Stomach (tissue), 4 donors: ENCODE measurements around the gene HOXD10.

Experiments
- POLR2A ChIP-seq, 4 donors: fragments of 450-650 bp; IDR thresholded peaks; one replicate each; pipeline ENCODE4 v1.6.1; 2016; ENCODE audit warnings: antibody characterized with exemption in 4 of 4, control low read depth in 2 of 4, mild to moderate bottlenecking in 1 of 4, moderate library complexity in 1 of 4
- POLR2AphosphoS5 ChIP-seq, 3 donors: sonication (generic); formaldehyde crosslinking; IDR thresholded peaks; one replicate each; pipeline ENCODE4 v1.6.1; 2016; ENCODE audit warnings: antibody characterized with exemption in 3 of 3
- TF ChIP-seq, protein P1 (sequence below), 7 experiments: fragments of 450-650 bp in 4 of 7; fragments of 200-600 bp in 3 of 7; sonication (generic) in 3 of 7; IDR thresholded peaks; one replicate each; pipeline ENCODE4 v1.5.1; 2016 to 2019; ENCODE audit warnings: antibody characterized with exemption in 7 of 7, control low read depth in 2 of 7, mild to moderate bottlenecking in 1 of 7

DNA sequence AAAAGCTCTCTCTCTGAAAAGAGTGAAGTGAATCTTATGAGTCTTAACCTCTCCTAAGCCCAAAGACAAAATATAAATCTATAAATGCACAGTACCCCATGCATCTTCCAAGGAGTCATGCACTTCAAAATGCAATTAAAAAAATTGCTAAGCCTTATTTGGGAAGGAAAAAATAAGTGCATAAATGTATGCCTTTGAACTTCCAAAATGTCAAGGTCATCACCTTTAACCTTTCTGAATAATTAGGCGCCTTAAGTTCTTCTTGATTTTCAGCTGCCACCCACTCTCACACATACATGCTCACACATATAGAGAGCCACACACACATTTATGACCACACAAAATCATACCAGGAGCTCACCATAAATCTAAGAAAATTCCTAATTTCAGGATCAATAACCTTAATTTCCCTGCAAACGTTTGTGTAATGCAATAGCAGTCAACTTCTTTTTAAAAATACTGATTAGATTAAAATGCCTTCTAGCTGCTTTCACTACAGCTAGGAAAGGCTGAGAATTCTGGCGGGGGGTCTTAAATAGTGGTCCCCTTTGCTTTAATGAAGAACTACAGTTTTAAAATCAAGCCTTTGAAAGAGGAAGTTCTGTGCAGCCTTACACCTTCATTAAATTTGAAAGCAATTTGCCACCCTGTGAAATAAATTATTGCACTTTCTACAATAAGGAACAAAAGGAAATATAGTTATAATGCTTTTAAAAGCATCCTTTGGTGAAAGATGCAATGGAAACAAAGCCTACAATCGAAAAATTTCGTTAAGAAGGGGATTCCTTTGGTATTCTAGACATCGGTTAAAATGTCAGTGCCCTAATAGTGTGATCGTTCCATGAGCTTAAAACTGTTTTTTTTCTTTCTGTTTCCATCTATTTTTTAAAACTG lies 5.9 kb upstream of the HOXD10 start:
- TF ChIP-seq, protein P1, sequence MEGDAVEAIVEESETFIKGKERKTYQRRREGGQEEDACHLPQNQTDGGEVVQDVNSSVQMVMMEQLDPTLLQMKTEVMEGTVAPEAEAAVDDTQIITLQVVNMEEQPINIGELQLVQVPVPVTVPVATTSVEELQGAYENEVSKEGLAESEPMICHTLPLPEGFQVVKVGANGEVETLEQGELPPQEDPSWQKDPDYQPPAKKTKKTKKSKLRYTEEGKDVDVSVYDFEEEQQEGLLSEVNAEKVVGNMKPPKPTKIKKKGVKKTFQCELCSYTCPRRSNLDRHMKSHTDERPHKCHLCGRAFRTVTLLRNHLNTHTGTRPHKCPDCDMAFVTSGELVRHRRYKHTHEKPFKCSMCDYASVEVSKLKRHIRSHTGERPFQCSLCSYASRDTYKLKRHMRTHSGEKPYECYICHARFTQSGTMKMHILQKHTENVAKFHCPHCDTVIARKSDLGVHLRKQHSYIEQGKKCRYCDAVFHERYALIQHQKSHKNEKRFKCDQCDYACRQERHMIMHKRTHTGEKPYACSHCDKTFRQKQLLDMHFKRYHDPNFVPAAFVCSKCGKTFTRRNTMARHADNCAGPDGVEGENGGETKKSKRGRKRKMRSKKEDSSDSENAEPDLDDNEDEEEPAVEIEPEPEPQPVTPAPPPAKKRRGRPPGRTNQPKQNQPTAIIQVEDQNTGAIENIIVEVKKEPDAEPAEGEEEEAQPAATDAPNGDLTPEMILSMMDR (IDR thresholded peaks at IDR 0.05) = no peak
- TF ChIP-seq POLR2AphosphoS5 (IDR thresholded peaks at IDR 0.05) (no peak), POLR2A (IDR thresholded peaks at IDR 0.05) (no peak)
